H9 (cell line): Measurements from ENCODE around the gene CDH24. TPM values are rescaled to one million over a fixed set of nuclear protein-coding genes. Genes with fewer than 3 reads are reported as not detected.

ENCODE experiments used
- DNase-seq: peaks from one replicate; pipeline ENCODE4 v3.0.0-alpha.2; 2017
- H2AFZ ChIP-seq: one replicate; pipeline ENCODE4 v1.6.1; 2013; ENCODE audit warnings: mild to moderate bottlenecking, low read length, control low read depth, moderate library complexity
- H2AK5ac ChIP-seq: 2 replicates; pipeline ENCODE4 v1.6.1; 2013; ENCODE audit warnings: low read length, control low read depth, mixed read lengths; ENCODE audit not compliant: insufficient read length
- H2BK120ac ChIP-seq: one replicate; pipeline ENCODE4 v1.6.1; 2013; ENCODE audit warnings: low read depth, mild to moderate bottlenecking, low read length, control low read depth, inconsistent platforms; ENCODE audit not compliant: poor library complexity, severe bottlenecking
- H2BK12ac ChIP-seq: 2 replicates; pipeline ENCODE4 v1.6.1; 2013; ENCODE audit warnings: low read length, control low read depth, mixed read lengths, low read depth; ENCODE audit not compliant: insufficient read length
- H2BK15ac ChIP-seq: 2 replicates; pipeline ENCODE4 v1.6.1; 2013; ENCODE audit warnings: low read depth, low read length, control low read depth
- H2BK20ac ChIP-seq: one replicate; pipeline ENCODE4 v1.6.1; 2013; ENCODE audit warnings: low read depth, mild to moderate bottlenecking, low read length, control low read depth, inconsistent platforms; ENCODE audit not compliant: poor library complexity, severe bottlenecking
- H2BK5ac ChIP-seq: 2 replicates; pipeline ENCODE4 v1.6.1; 2013; ENCODE audit warnings: low read length, control low read depth, mixed read lengths; ENCODE audit not compliant: insufficient read length
- H3K14ac ChIP-seq: 2 replicates; pipeline ENCODE4 v1.6.1; 2013; ENCODE audit warnings: low read length, control low read depth; ENCODE audit not compliant: insufficient read depth
- H3K18ac ChIP-seq: 2 replicates; pipeline ENCODE4 v1.6.1; 2013; ENCODE audit warnings: low read depth, mild to moderate bottlenecking, mixed read lengths, low read length, control low read depth; ENCODE audit not compliant: insufficient read length
- H3K23ac ChIP-seq: 2 replicates; pipeline ENCODE4 v1.6.1; 2013; ENCODE audit warnings: low read length, control low read depth, mixed read lengths, low read depth; ENCODE audit not compliant: insufficient read length
- H3K23me2 ChIP-seq: 2 replicates; pipeline ENCODE4 v1.6.1; 2013; ENCODE audit warnings: low read depth, mild to moderate bottlenecking, mixed read lengths, low read length, control low read depth; ENCODE audit not compliant: insufficient read length, poor library complexity, severe bottlenecking
- H3K27ac ChIP-seq: 2 replicates; pipeline ENCODE4 v1.5.1; 2013; ENCODE audit warnings: low read length, control low read depth, mixed read lengths, low read depth; ENCODE audit not compliant: insufficient read length
- H3K27me3 ChIP-seq: 2 replicates; pipeline ENCODE4 v1.6.1; 2013; ENCODE audit warnings: low read length, control low read depth, inconsistent platforms; ENCODE audit not compliant: insufficient read depth
- H3K4ac ChIP-seq: 2 replicates; pipeline ENCODE4 v1.6.1; 2013; ENCODE audit warnings: low read depth, mild to moderate bottlenecking, control low read depth, inconsistent platforms, low read length, moderate library complexity
- H3K4me1 ChIP-seq: 2 replicates; pipeline ENCODE4 v1.6.1; 2013; ENCODE audit warnings: low read length, control low read depth, inconsistent platforms; ENCODE audit not compliant: insufficient read depth
- H3K4me2 ChIP-seq: 2 replicates; pipeline ENCODE4 v1.6.1; 2013; ENCODE audit warnings: low read length, control low read depth, mixed read lengths; ENCODE audit not compliant: insufficient read length, insufficient read depth
- H3K56ac ChIP-seq: 2 replicates; pipeline ENCODE4 v1.6.1; 2013; ENCODE audit warnings: low read depth, mild to moderate bottlenecking, mixed read lengths, low read length, control low read depth; ENCODE audit not compliant: insufficient read length
- H3K79me1 ChIP-seq: 2 replicates; pipeline ENCODE4 v1.6.1; 2013; ENCODE audit warnings: low read depth, mild to moderate bottlenecking, moderate library complexity, low read length, control low read depth, inconsistent platforms; ENCODE audit not compliant: insufficient read depth, poor library complexity, severe bottlenecking
- H3K79me2 ChIP-seq: 2 replicates; pipeline ENCODE4 v1.6.1; 2013; ENCODE audit warnings: low read length, control low read depth, inconsistent platforms; ENCODE audit not compliant: insufficient read depth
- H3K9ac ChIP-seq: 2 replicates; pipeline ENCODE4 v1.6.1; 2013; ENCODE audit warnings: low read length, control low read depth, mixed read lengths; ENCODE audit not compliant: insufficient read length; ENCODE audit errors: extremely low read depth
- H3K9me3 ChIP-seq: one replicate; pipeline ENCODE4 v1.6.1; 2013; ENCODE audit warnings: low read depth, low read length, inconsistent platforms; ENCODE audit not compliant: control insufficient read depth
- H3T11ph ChIP-seq: one replicate; pipeline ENCODE4 v1.6.1; 2013; ENCODE audit warnings: mild to moderate bottlenecking, low read length, control low read depth, inconsistent platforms
- H4K20me1 ChIP-seq: one replicate; pipeline ENCODE4 v1.6.1; 2013; ENCODE audit not compliant: control insufficient read depth, insufficient read length, insufficient read depth
- H4K5ac ChIP-seq: 2 replicates; pipeline ENCODE4 v1.6.1; 2013; ENCODE audit warnings: low read depth, mild to moderate bottlenecking, mixed read lengths, low read length, control low read depth; ENCODE audit not compliant: insufficient read length
- H4K8ac ChIP-seq: replicated peaks from 2 replicates; pipeline ENCODE4 v1.6.1; 2013; ENCODE audit warnings: low read length, control low read depth, mixed read lengths, low read depth; ENCODE audit not compliant: insufficient read length
- H4K91ac ChIP-seq: 2 replicates; pipeline ENCODE4 v1.6.1; 2013; ENCODE audit warnings: low read depth, mild to moderate bottlenecking, moderate library complexity, mixed read lengths, low read length, control low read depth; ENCODE audit not compliant: insufficient read length
- H3K27ac Mint-ChIP-seq, 3 experiments: 2 replicates in 2 of 3; 3 replicates in 1 of 3; pipeline ENCODE4 v1.8.0; 2020 to 2021; ENCODE audit warnings: mixed read lengths in 3 of 3, mild to moderate bottlenecking in 1 of 3, moderate library complexity in 1 of 3
- H3K27me3 Mint-ChIP-seq: 2 replicates; pipeline ENCODE4 v1.8.0; 2021; ENCODE audit warnings: low read depth, mild to moderate bottlenecking, moderate library complexity, mixed read lengths
- H3K36me3 Mint-ChIP-seq, 3 experiments: 2 replicates in 2 of 3; 3 replicates in 1 of 3; pipeline ENCODE4 v1.8.0; 2020 to 2021; ENCODE audit warnings: low read depth in 3 of 3, mixed read lengths in 3 of 3; ENCODE audit not compliant: insufficient read depth in 1 of 3
- H3K4me1 Mint-ChIP-seq, 2 experiments: 2 replicates each; pipeline ENCODE4 v1.8.0; 2020; ENCODE audit warnings: mixed read lengths in 2 of 2
- H3K4me3 Mint-ChIP-seq, 2 experiments: 2 replicates in 1 of 2; 3 replicates in 1 of 2; pipeline ENCODE4 v1.8.0; 2020 to 2021; ENCODE audit warnings: mild to moderate bottlenecking in 2 of 2, mixed read lengths in 2 of 2, moderate library complexity in 1 of 2
- H3K9me3 Mint-ChIP-seq, 2 experiments: 2 replicates in 1 of 2; 3 replicates in 1 of 2; pipeline ENCODE4 v1.8.0; 2020; ENCODE audit warnings: mild to moderate bottlenecking in 2 of 2, mixed read lengths in 2 of 2, moderate library complexity in 1 of 2
- WGBS: extraction: QIAGEN DNeasy Blood & Tissue Kit; methylation state at CpG from one replicate; pipeline ENCODE4 v1.1.7; 2013; ENCODE audit warnings: missing lambda C conversion rate, low lambda C conversion rate, mixed read lengths; ENCODE audit not compliant: insufficient read length; ENCODE audit errors: extremely low coverage; 5-methylcytosine and 5-hydroxymethylcytosine counted together
- total RNA-seq: library from RNA; stranded (reverse); gene quantifications from 2 replicates; pipeline ENCODE4 v1.2.1, GENCODE V29; 2021
- TF ChIP-seq, protein P1 (sequence below): fragments of 200-600 bp; sonication (generic); conservative IDR thresholded peaks from 3 replicates; pipeline ENCODE4 v1.8.0; 2021; ENCODE audit warnings: antibody characterized with exemption, mild to moderate bottlenecking

Gene CDH24
- total RNA-seq, 1 experiment from 2014 or later: 16.7 TPM

DNA sequence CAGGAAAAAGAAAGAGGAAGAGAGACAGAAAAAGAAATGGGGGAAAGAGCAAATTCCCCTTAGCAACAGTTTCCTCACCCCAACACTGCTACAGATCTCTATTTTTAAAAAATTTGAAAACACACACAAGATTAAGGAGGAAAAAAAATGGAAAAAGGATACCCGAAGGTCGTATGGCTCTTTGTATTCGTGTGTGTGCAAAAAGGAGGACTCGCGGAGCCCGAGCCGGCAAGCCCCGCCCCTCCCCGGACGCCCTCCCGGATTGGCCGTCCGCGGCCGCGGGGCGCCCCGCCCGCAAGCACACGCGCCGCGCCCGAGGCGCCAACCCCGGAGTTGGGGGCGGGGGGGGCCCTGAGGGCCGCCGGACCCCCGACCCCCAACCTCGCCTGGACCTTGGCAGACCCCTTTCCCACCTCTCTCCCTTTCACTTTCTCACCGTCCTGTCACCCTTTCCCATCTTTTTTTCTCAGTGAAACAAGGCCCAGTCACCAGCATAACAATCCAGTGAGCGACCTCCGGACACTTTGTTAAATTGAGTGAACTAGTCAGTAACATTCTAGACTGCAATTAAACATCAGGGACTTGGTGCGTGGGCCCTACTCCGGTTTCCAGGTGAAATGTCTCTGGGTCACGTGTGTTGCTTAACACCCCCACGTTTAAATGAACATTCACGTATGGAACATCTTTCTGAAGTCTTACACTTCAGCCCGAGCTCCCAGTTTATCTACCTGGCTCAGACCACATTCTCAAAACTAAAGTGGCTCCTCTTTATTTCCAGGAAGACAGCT is 47.2 kb downstream of the CDH24 start, which contains the start of gene C14orf93:
Gene C14orf93 (minus strand): TSS at position 205 of the 788 bp plus-strand sequence. CDS start 11,120 bp downstream, outside the sequence.
- H3K79me2 ChIP-seq: no peaks in the 10 kb centered on the region
- no peak within 1 kb of the TSS for H4K5ac ChIP-seq
- peak within 1 kb of the TSS; percentile 25 for H3K9ac ChIP-seq
- no peak within 1 kb of the TSS for H3K23ac ChIP-seq
- no peaks in the 10 kb centered on the region for H3K27me3 Mint-ChIP-seq
- H2AFZ ChIP-seq: peak within 1 kb of the TSS; percentile 71
- peaks cover 17 to 34% of the 10 kb centered on the region in 2 experiments for H3K4me1 Mint-ChIP-seq
- TF ChIP-seq, protein P1, sequence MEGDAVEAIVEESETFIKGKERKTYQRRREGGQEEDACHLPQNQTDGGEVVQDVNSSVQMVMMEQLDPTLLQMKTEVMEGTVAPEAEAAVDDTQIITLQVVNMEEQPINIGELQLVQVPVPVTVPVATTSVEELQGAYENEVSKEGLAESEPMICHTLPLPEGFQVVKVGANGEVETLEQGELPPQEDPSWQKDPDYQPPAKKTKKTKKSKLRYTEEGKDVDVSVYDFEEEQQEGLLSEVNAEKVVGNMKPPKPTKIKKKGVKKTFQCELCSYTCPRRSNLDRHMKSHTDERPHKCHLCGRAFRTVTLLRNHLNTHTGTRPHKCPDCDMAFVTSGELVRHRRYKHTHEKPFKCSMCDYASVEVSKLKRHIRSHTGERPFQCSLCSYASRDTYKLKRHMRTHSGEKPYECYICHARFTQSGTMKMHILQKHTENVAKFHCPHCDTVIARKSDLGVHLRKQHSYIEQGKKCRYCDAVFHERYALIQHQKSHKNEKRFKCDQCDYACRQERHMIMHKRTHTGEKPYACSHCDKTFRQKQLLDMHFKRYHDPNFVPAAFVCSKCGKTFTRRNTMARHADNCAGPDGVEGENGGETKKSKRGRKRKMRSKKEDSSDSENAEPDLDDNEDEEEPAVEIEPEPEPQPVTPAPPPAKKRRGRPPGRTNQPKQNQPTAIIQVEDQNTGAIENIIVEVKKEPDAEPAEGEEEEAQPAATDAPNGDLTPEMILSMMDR: no peak
- no peak within 1 kb of the TSS for H2BK5ac ChIP-seq
- H3T11ph ChIP-seq: no peak within 1 kb of the TSS
- H2BK12ac ChIP-seq: no peak within 1 kb of the TSS
- no peak within 1 kb of the TSS for H3K27ac ChIP-seq
- H2BK20ac ChIP-seq: no peak within 1 kb of the TSS
- H3K27ac Mint-ChIP-seq: peak within 1 kb of the TSS; percentile 72 to 89 (median 82); a peak in 6 of 7 replicates
- no peaks in the 10 kb centered on the region for H3K23me2 ChIP-seq
- H3K4me2 ChIP-seq: peak within 1 kb of the TSS; percentile 45
- H3K27me3 ChIP-seq: no peaks in the 10 kb centered on the region
- H3K56ac ChIP-seq: no peak within 1 kb of the TSS
- H2BK120ac ChIP-seq: no peak within 1 kb of the TSS
- WGBS: no CpG with 5 or more reads among the region's 40 CpGs
- DNase-seq: peak; percentile 73
- peaks cover 0 to 9% (median 4%) of the 10 kb centered on the region in 3 experiments; a peak in 3 of 7 replicates for H3K36me3 Mint-ChIP-seq
- no peak within 1 kb of the TSS for H4K8ac ChIP-seq
- H3K14ac ChIP-seq: no peak within 1 kb of the TSS
- H3K4ac ChIP-seq: no peak within 1 kb of the TSS
- H3K9me3 ChIP-seq: no peaks in the 10 kb centered on the region
- H3K79me1 ChIP-seq: no peaks in the 10 kb centered on the region
- H2BK15ac ChIP-seq: no peak within 1 kb of the TSS
- no peak within 1 kb of the TSS for H2AK5ac ChIP-seq
- no peak within 1 kb of the TSS for H4K91ac ChIP-seq
- peaks cover 0 to 6% of the 10 kb centered on the region in 2 experiments; a peak in 3 of 5 replicates for H3K9me3 Mint-ChIP-seq
- H3K4me1 ChIP-seq: peaks cover 5% of the 10 kb centered on the region; the same call in 1 of the 2 replicates
- H4K20me1 ChIP-seq: no peaks in the 10 kb centered on the region
- H3K18ac ChIP-seq: peak within 1 kb of the TSS; percentile 33
- peak within 1 kb of the TSS; percentile 63 to 76 for H3K4me3 Mint-ChIP-seq
